GM21576 (cell line): ENCODE results near the gene CLSTN1.
"Not testable (repeated sequence)": the region's sequence is repeated elsewhere in the genome, so short reads cannot be mapped to it uniquely, and the experiment has no call there.

Source experiments
- ATAC-seq: cut with Tn5 transposase; IDR thresholded peaks from one replicate; pipeline ENCODE4 v1.9.1; 2021; ENCODE audit warnings: mild to moderate bottlenecking, moderate library complexity; ENCODE audit not compliant: unreplicated experiment

Gene CLSTN1

DNA sequence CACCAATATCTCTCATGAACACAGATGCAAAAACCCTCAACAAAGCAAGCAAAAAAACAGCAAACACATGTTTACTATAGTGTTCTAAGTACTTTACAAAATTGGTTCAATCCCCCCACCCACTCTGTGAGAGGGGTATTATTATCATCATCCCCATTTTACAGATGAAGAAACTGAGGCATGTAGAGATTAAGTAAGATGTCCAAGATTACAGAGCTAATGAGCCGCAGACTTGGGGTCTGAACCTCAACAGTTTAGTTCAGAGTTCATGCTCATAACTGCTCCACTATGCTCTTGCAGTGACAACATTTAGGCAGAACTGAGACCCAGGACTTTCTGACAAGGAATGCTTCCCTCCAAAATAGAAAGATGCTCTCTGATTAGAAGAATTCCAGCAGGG lies 21.9 kb downstream of the CLSTN1 start:
- ATAC-seq = no peak

DNA sequence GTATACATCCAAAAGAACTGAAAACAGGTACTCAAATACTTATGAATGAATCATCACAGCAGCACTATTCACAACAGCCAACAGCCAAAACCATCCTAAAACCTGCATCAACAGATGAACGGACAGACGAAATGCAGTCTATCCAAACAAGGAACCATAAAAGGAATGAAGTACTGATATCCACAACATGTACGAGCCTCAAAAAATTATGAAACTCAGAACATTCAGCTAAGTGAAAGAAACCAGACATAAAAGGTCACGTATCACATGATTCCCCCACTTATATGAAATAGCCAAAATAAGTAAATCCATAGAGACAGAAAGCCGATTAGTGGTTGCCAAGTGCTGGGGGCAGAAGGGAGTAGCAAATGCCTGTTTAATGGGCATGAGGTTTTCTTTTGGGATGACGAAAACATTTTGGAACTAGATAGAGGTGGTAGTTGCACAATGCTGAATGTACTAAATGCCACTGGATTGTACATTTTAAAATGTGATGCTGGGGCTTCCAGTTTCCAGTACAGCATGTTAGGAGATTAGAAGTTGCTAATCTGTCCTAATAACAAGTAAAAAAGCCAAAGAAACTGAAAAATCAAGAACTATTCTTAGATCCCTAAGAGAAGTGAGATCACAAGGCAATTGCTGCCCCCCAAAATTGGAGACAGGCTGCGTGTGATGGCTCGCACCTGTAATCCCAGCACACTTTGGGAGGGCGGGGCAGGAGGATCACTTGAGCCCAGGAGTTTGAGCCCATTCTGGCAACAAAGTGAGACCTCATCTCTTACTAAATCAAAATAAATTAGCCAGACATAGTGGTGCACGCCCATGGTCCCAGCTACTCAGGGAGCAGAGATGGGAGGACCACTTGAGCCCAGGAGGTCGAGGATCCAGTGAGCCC lies 25.3 kb downstream of the CLSTN1 start:
- ATAC-seq = no peak

- ATAC-seq = no peak
Observed at GRCh38 chr1:9797049-9797448, 26.7 kb downstream of the CLSTN1 start.

- no peak for ATAC-seq
Observed at GRCh38 chr1:9794081-9794480, 29.7 kb downstream of the CLSTN1 start.

GRCh38 chr1:9793291-9793690 lies 30.5 kb downstream of the CLSTN1 start:
- no peak for ATAC-seq

- ATAC-seq = no peak
Observed at GRCh38 chr1:9792156-9793042, 31.4 kb downstream of the CLSTN1 start.

GRCh38 chr1:9789700-9790099 lies 34.1 kb downstream of the CLSTN1 start:
- not testable (repeated sequence) for ATAC-seq

DNA sequence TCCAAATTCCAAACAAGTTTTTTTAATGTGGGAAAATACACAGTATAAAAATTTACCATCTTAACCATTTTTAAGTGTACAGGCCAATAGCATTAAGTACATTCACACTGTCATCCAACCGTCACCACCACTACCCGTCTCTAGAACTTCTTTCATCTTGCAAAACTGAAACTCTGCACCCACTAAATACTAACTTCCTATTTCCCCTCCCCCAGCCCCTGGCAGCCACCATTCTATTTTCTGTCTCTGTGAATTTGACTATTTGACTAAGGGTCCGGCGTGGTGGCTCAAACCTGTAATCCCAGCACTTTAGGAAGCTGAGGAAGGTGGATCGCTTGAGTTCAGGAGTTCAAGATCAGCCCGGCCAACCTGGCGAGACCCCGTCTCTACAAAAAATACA lies 36.1 kb downstream of the CLSTN1 start:
- ATAC-seq = peak; percentile 53

DNA sequence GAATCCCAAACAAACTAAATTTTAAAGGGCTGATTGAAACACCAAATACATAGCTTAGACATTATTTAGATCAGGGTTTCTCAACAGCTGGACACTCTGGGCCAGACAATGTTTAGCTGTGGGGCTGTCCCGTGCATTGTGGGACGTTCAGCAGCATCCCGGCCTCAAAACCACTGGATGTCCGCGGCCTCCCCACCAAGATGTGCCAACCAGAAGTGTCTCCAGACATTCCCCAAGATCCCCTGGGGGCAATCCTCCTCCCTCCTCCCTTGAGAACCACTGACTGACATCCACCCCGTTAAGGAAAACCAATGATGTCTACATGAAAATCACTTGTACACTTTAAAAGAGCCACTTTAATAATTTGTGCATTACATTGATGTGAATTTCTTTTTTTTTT lies 38.4 kb downstream of the CLSTN1 start:
- ATAC-seq = no peak

DNA sequence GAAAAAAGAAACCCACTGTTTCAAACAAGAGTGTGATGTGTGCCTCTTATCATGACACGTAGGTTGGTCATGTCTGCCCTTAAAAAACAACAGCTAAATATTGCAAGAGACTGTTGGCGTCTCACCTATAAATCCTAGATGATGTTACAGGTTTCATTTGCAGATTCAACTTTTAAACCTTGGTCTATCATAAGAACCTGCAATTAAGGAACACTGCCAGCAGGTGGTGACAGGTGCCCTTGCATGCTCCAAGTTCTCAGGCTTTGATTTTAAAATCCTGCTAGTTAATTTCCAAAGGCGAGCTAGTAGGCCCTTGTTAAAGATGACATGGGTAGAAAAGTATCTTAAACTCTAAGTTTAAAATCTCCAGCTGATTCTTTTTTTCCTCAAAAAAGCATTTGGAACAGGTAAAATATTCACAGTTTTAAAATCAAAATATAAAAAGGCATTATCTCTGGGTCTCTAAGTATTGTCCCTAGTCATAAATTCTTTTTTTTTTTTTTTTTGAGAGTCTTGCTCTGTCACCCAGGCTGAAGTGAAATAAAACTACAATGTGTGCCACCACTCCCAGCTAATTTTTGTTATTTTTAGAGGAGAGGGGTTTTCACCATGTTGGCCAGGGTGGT lies 39.1 kb downstream of the CLSTN1 start:
- no peak for ATAC-seq

DNA sequence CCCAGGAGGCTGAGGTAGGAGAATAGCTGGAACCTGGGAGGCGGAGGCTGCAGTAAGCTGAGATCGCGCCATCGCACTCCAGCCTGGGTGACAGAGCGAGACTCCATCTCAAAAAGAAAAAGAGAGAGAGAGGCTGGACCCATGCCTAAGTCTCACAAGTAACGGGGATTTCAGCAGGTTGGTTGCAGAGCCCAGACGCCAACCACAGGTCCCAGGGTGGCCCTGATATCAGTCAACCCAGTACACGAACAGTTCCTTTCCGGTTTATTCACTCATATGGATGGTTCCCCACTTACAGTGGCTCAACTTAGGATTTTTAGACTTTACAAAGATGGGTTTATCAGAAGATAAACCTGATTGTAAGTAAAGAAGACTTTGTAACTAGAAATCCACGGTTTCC lies 40.9 kb downstream of the CLSTN1 start:
- ATAC-seq = no peak

GRCh38 chr1:9782116-9782751 lies 41.5 kb downstream of the CLSTN1 start:
- no peak for ATAC-seq

DNA sequence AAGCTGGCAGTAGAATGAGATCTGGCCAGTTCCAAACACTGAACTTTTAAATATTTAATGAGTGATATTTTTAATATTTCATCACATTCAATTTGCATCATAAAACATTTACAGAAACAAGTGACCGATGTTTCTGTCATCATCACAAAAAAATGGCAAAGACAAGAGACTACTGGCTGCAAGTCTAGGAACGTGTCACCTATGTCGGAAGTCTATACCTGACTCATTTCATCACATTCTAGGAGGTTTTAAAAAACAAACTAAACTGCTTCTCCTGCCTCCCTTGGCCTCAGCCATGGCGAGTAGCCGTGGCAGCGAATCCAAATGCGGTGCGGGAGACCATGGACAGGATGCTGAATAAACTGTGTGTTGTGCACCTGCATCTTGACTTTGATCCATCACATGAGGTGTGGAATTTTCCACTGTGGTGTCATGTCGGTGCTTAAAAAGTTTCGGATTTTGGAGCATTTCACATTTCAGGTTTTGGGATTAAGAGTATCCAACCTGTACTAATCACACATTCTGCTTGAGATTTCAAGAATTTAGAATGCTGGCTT lies 43.1 kb downstream of the CLSTN1 start:
- ATAC-seq = no peak

DNA sequence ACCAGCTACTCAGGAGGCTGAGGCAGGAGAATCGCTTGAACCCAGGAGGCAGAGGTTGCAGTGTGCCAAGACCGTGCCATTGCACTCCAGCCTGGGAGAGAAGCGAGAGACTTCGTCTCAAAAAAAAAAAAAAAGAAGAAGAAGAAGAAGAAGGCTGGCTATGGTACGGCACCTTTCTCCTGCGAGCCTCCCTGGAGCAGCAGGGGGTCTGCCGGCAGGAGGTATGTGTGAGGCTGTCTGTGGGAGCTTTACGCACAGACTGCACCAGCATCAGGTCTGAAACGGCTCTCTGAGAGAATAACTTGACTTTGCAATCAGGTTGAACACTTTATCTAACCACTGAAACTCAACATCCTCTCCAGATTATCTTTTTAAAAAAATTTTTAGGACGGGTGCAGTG lies 44.9 kb downstream of the CLSTN1 start:
- ATAC-seq = no peak

- no peak for ATAC-seq
Observed at GRCh38 chr1:9776685-9777084, 47.1 kb downstream of the CLSTN1 start.

DNA sequence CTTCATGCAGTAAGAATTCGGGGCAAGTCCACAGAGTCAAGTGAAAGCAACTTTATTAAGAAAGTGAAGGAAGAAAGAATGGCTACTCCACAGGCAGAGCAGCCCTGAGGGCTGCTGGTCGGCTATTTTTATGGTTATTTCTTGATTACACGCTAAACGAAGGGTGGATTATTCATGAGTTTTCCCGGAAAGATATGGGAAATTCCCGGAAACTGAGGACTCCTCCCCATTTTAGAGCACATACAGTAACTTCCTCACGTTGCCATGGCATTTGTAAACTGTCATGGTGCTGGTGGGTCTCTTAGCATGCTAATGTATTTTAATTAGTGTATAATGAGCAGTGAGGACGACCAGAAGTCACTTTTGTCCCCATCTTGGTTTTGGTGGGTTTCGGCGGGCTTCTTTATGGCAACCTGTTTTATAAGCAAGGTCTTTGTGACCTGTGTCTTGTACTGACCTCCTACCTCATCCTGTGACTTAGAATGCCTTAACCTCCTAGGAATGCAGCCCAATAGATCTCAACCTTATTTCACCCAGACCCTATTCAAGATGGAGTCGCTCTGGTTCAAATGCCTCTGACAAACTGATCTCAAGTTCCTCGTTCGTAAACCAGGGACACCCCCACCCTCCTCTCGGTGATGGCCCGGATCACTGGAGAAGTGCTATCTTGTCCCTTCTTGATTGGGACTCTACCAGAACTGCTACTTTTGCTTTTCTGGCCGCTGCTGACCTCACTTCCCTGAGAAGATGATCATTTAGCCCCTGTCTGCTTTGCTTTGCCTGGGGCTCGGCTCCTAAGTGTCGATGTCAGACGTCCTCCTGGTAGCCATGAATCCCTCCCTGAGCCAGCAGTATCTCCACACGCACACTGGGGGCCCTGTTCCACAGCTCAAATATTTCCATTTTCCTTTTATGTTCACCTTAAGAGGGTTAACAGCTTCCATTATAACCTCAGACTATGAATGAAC lies 48.8 kb downstream of the CLSTN1 start:
- ATAC-seq = no peak

DNA sequence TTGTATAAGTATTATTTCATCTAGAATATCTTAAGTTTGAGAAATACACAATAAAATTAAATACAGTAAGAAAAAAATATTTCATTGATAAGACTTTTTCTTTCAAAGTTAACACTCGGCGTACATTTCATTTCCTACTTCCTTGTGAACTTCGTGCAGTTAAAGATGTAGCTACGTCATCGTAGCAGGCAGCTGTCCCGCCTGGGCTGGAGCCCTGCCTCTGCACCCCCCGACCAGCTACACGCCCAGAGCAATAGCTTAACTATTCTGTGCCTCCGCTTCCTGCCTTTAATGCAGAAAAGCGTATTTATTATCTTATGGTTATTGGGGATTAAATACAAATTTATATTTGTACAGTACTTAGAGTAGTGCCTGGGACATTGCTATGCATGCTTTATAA lies 53.5 kb downstream of the CLSTN1 start:
- ATAC-seq = no peak

GRCh38 chr1:9768983-9769382 lies 54.8 kb downstream of the CLSTN1 start:
- ATAC-seq = no peak

DNA sequence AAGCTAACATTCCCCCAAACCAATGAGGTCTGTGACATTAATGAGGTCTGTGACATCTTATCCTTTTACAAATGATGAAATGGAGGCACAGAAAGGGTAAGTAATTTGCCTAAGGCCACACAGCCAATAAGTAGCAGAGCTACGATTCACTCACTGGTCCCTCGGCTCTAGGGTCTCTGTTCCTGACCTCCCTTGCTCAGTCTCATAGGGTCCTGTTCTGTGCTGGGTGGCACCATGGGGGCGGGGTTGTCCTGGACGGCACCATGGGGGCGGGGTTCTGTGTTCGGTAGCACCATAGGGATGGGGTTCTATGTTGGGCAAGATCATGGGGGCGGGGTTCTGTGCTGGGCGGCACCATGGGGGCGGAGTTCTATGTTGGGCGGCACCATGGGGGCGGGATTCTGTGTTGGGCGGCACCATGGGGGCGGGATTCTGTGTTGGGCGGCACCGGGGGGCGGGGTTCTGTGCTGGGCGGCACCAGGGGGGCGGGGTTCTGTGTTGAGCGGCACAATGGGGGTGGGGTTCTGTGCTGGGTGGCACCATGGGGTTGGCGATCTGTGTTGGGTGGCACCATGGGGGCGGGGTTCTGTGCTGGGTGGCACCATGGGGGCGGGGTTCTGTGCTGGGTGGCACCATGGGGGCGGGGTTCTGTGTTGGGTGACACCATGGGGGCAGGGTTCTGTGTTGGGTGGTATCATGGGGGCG lies 55.6 kb downstream of the CLSTN1 start:
- ATAC-seq = no peak
